Upper lobe of left lung (tissue), 6 donors: Measurements from ENCODE around the gene SYDE1. TPM values are rescaled to one million over a fixed set of nuclear protein-coding genes. Genes with fewer than 3 reads are reported as not detected.

Experiments
- ATAC-seq, 2 donors: fragments of 200-7000 bp; cut with Tn5 transposase; one replicate each; pipeline ENCODE4 v1.9.1; 2022; ENCODE audit warnings: mild to moderate bottlenecking in 2 of 2, moderate library complexity in 2 of 2; ENCODE audit not compliant: low FRiP score in 2 of 2
- DNase-seq, 2 donors: peaks; one replicate each; pipeline ENCODE4 v3.0.0-alpha.2; 2019 to 2020
- H3K27ac ChIP-seq, 4 donors: fragments of 200-600 bp; sonication (generic); one replicate each; pipeline ENCODE4 v1.5.1; 2016 to 2019
- H3K27me3 ChIP-seq, 4 donors: fragments of 200-600 bp; sonication (generic); one replicate each; pipeline ENCODE4 v1.5.1; 2017 to 2019
- H3K36me3 ChIP-seq, 4 donors: fragments of 200-600 bp; sonication (generic); one replicate each; pipeline ENCODE4 v1.5.1; 2016 to 2019
- H3K4me1 ChIP-seq, 4 donors: fragments of 200-600 bp; sonication (generic); one replicate each; pipeline ENCODE4 v1.5.1; 2018 to 2019
- H3K4me3 ChIP-seq, 4 donors: fragments of 200-600 bp; sonication (generic); one replicate each; pipeline ENCODE4 v1.5.1; 2017 to 2019; ENCODE audit warnings: mild to moderate bottlenecking in 2 of 4, moderate library complexity in 1 of 4
- H3K9me3 ChIP-seq, 4 donors: fragments of 200-600 bp; sonication (generic); one replicate each; pipeline ENCODE4 v1.5.1; 2018 to 2019
- EP300 ChIP-seq, 4 donors: sonication (generic); formaldehyde crosslinking; IDR thresholded peaks; one replicate each; pipeline ENCODE4 v1.5.1; 2017; ENCODE audit warnings: antibody characterized with exemption in 4 of 4, control low read depth in 2 of 4
- POLR2A ChIP-seq, 4 donors: fragments of 450-650 bp; IDR thresholded peaks; one replicate each; pipeline ENCODE4 v1.5.1; 2016 to 2017; ENCODE audit warnings: antibody characterized with exemption in 4 of 4, mild to moderate bottlenecking in 2 of 4
- POLR2AphosphoS5 ChIP-seq, 2 donors: sonication (generic); formaldehyde crosslinking; IDR thresholded peaks; one replicate each; pipeline ENCODE4 v1.5.1; 2017; ENCODE audit warnings: antibody characterized with exemption in 2 of 2
- WGBS, 2 donors: methylation state at CpG; one replicate each; pipeline ENCODE4 v1.1.5; 2017 to 2018; 5-methylcytosine and 5-hydroxymethylcytosine counted together
- total RNA-seq, 6 donors: library from RNA; depleted of rRNA in 4 of 6; stranded (reverse); fragments of >200 nt in 4 of 6; gene quantifications; one replicate each; pipeline versions ENCODE4 v1.1.0 to v1.2.1, GENCODE V29; 2016 to 2021
- TF ChIP-seq, protein P1 (sequence below), 6 experiments: fragments of 450-650 bp in 4 of 6; fragments of 200-600 bp in 2 of 6; sonication (generic) in 2 of 6; IDR thresholded peaks; one replicate each; pipeline ENCODE4 v1.5.1; 2016 to 2019; ENCODE audit warnings: antibody characterized with exemption in 6 of 6
- donor health status: DM: no; HTN: no; CAD: no; lungs with moderate emphysema.
- donor health status: DM: no; HTN: yes; CAD: no; lungs with severe emphysema.

SYDE1 gene
- total RNA-seq, 6 donors from 2014 or later, result 7.0 to 28.4 (median 14.2) TPM

- Histone ChIP-seq H3K4me1 (peaks cover 12 to 26% (median 17%) of the 10 kb centered on the region in 4 donors), H3K4me3 (peak overlapping the region; percentile 60 to 98 (median 80)), H3K27ac (peak overlapping the region; percentile 88 to 95 (median 92)), H3K9me3 (no peaks in the 10 kb centered on the region), H3K27me3 (no peaks in the 10 kb centered on the region), H3K36me3 (peaks cover 1 to 29% (median 21%) of the 10 kb centered on the region in 4 donors)
- DNase-seq, result peak in 1 of 2 donors; percentile 94
- ATAC-seq, result peak; percentile 3 to 4
- TF ChIP-seq, protein P1, sequence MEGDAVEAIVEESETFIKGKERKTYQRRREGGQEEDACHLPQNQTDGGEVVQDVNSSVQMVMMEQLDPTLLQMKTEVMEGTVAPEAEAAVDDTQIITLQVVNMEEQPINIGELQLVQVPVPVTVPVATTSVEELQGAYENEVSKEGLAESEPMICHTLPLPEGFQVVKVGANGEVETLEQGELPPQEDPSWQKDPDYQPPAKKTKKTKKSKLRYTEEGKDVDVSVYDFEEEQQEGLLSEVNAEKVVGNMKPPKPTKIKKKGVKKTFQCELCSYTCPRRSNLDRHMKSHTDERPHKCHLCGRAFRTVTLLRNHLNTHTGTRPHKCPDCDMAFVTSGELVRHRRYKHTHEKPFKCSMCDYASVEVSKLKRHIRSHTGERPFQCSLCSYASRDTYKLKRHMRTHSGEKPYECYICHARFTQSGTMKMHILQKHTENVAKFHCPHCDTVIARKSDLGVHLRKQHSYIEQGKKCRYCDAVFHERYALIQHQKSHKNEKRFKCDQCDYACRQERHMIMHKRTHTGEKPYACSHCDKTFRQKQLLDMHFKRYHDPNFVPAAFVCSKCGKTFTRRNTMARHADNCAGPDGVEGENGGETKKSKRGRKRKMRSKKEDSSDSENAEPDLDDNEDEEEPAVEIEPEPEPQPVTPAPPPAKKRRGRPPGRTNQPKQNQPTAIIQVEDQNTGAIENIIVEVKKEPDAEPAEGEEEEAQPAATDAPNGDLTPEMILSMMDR (IDR thresholded peaks at IDR 0.05), result no peak
- TF ChIP-seq EP300 (IDR thresholded peaks at IDR 0.05), result no peak
- no peak for TF ChIP-seq POLR2AphosphoS5 (IDR thresholded peaks at IDR 0.05)
- TF ChIP-seq POLR2A (IDR thresholded peaks at IDR 0.05), result no peak
- 4 to 19% methylated on average over 9 to 32 of the region's 33 CpGs for WGBS, 2 donors
These were observed 17.5 kb downstream of the SYDE1 start for GRCh38 chr19:15124572-15125231.

- ATAC-seq (peak; percentile 97 to 98), DNase-seq (peak; percentile 98 to 99)
- H3K27me3 ChIP-seq, result no peaks in the 10 kb centered on the region
- peaks cover 0 to 23% (median 13%) of the 10 kb centered on the region in 4 donors for H3K36me3 ChIP-seq
- H3K4me3 ChIP-seq, result peak overlapping the region; percentile 60 to 98 (median 80)
- H3K27ac ChIP-seq, result peak overlapping the region; percentile 88 to 95 (median 92)
- 0 to 1% methylated on average over 19 to 48 of the region's 61 CpGs for WGBS, 2 donors
- H3K4me1 ChIP-seq, result peaks cover 12 to 26% (median 17%) of the 10 kb centered on the region in 4 donors
- TF ChIP-seq POLR2AphosphoS5 (IDR thresholded peaks at IDR 0.05), result peak; percentile 66 to 76
- TF ChIP-seq, protein P1 (IDR thresholded peaks at IDR 0.05), result peak in 4 of 6 experiments; percentile 41 to 58 (median 50)
- peak in 1 of 4 donors; percentile 57 for TF ChIP-seq EP300 (IDR thresholded peaks at IDR 0.05)
- peak; percentile 32 to 70 (median 44) for TF ChIP-seq POLR2A (IDR thresholded peaks at IDR 0.05)
- no peaks in the 10 kb centered on the region for H3K9me3 ChIP-seq
These were observed 18.2 kb downstream of the SYDE1 start for GRCh38 chr19:15125232-15126067.

- Histone ChIP-seq H3K9me3 (no peaks in the 10 kb centered on the region), H3K4me3 (peak overlapping the region in 3 of 4 donors; percentile 60 to 84 (median 75)), H3K27me3 (no peaks in the 10 kb centered on the region), H3K36me3 (peaks cover 0 to 14% (median 7%) of the 10 kb centered on the region in 4 donors), H3K4me1 (peaks cover 12 to 26% (median 17%) of the 10 kb centered on the region in 4 donors), H3K27ac (peak overlapping the region in 3 of 4 donors; percentile 88 to 95 (median 90))
- 62 to 70% methylated on average over 2 of the region's 2 CpGs for WGBS, 2 donors
- ATAC-seq (no peak), DNase-seq (no peak)
- TF ChIP-seq POLR2AphosphoS5 (IDR thresholded peaks at IDR 0.05) (no peak), POLR2A (IDR thresholded peaks at IDR 0.05) (no peak), EP300 (IDR thresholded peaks at IDR 0.05) (no peak)
- TF ChIP-seq, protein P1 (IDR thresholded peaks at IDR 0.05), result no peak
These were observed 19.1 kb downstream of the SYDE1 start for GRCh38 chr19:15126131-15126910.

DNA sequence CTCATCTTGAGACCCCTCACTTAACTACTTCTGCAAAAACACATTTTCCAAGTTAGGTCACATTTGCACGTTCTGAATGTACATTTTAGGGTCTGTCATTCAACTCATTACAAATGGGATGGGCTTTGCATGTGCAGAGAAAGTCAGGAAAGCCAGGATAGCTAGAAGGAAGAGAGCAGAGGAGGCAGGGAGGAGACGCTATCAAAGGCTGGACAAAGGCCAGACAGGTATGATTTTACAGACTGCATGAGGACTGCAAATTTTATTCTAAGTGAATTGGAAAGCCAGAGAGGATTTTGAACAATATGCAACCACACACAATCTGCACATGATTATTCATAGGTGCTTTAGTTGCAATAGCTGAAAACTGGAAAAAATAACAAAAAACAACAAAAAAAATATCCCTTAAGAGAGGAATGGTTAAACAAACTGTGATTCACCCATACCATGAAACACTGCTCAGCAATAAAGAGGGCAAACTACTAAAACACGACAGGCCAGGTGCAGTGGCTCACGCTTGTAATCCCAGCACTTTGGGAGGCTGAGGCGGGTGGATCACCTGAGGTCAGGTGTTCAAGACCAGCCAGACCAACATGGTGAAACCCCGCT is 21.1 kb downstream of the SYDE1 start:
- Histone ChIP-seq H3K4me3 (no peak overlapping the region), H3K27ac (no peak overlapping the region), H3K9me3 (no peaks in the 10 kb centered on the region), H3K36me3 (no peaks in the 10 kb centered on the region), H3K27me3 (no peaks in the 10 kb centered on the region), H3K4me1 (peaks cover 12 to 23% (median 17%) of the 10 kb centered on the region in 4 donors)
- ATAC-seq, result no peak
- WGBS, 2 donors, result 76 to 87% methylated on average over 6 of the region's 6 CpGs
- TF ChIP-seq EP300 (IDR thresholded peaks at IDR 0.05), result no peak
- TF ChIP-seq, protein P1 (IDR thresholded peaks at IDR 0.05), result no peak
- TF ChIP-seq POLR2AphosphoS5 (IDR thresholded peaks at IDR 0.05), result no peak
- TF ChIP-seq POLR2A (IDR thresholded peaks at IDR 0.05), result no peak
- no peak for DNase-seq
